Liver (tissue), 3 donors: ENCODE data around the gene IFI27L1.

ENCODE experiments used
- CTCF ChIP-seq: fragments of 150-350 bp; IDR thresholded peaks from 2 replicates; pipeline ENCODE4 v1.5.1; 2017; ENCODE audit warnings: improper control_type of control experiment, low read depth, low read length; ENCODE audit not compliant: missing input control
- FOXA1 ChIP-seq: IDR thresholded peaks from 2 replicates; pipeline ENCODE4 v1.6.1; 2016; ENCODE audit warnings: antibody characterized with exemption
- GABPA ChIP-seq, 2 donors: IDR thresholded peaks in 1 of 2; conservative IDR thresholded peaks in 1 of 2; 2 replicates each; pipeline ENCODE4 v1.6.1; 2016; ENCODE audit warnings: antibody characterized with exemption in 2 of 2, mild to moderate bottlenecking in 1 of 2, moderate library complexity in 1 of 2
- HNF4G ChIP-seq: IDR thresholded peaks from 2 replicates; pipeline ENCODE4 v1.6.1; 2016; ENCODE audit warnings: antibody characterized with exemption
- JUND ChIP-seq, 2 donors: IDR thresholded peaks; 2 replicates each; pipeline ENCODE4 v1.6.1; 2016; ENCODE audit warnings: antibody characterized with exemption in 2 of 2
- MAX ChIP-seq: IDR thresholded peaks from 2 replicates; pipeline ENCODE4 v1.6.1; 2016; ENCODE audit warnings: antibody characterized with exemption
- NR2F2 ChIP-seq: IDR thresholded peaks from 2 replicates; pipeline ENCODE4 v1.6.1; 2016; ENCODE audit warnings: antibody characterized with exemption
- RAD21 ChIP-seq, 2 donors: IDR thresholded peaks; 2 replicates each; pipeline ENCODE4 v1.6.1; 2016; ENCODE audit warnings: antibody characterized with exemption in 2 of 2, mild to moderate bottlenecking in 2 of 2
- REST ChIP-seq: IDR thresholded peaks from 2 replicates; pipeline ENCODE4 v1.6.1; 2016; ENCODE audit warnings: antibody characterized with exemption, mild to moderate bottlenecking
- SP1 ChIP-seq: IDR thresholded peaks from 2 replicates; pipeline ENCODE4 v1.6.1; 2018; ENCODE audit warnings: antibody characterized with exemption, mild to moderate bottlenecking
- TAF1 ChIP-seq: conservative IDR thresholded peaks from 2 replicates; pipeline ENCODE4 v1.6.1; 2016; ENCODE audit warnings: antibody characterized with exemption, mild to moderate bottlenecking
- YY1 ChIP-seq: IDR thresholded peaks from 2 replicates; pipeline ENCODE4 v1.6.1; 2016; ENCODE audit warnings: antibody characterized with exemption, mild to moderate bottlenecking
- ZBTB33 ChIP-seq: IDR thresholded peaks from 2 replicates; pipeline ENCODE4 v1.6.1; 2016; ENCODE audit warnings: antibody characterized with exemption
- donor health status: healthy.
- donor health status: healthy.

- no peak for TF ChIP-seq REST
- TF ChIP-seq CTCF: no peak
- TF ChIP-seq JUND (IDR thresholded peaks at IDR 0.05): no peak
- no peak for TF ChIP-seq GABPA (IDR thresholded peaks at IDR 0.05 in 1 of 2, conservative IDR thresholded peaks at IDR 0.05 in 1 of 2)
- no peak for TF ChIP-seq RAD21 (IDR thresholded peaks at IDR 0.05)
- no peak for TF ChIP-seq SP1
- TF ChIP-seq YY1: no peak
- no peak for TF ChIP-seq NR2F2
- TF ChIP-seq FOXA1: no peak
- TF ChIP-seq HNF4G: no peak
- no peak for TF ChIP-seq TAF1
- TF ChIP-seq MAX: no peak
- TF ChIP-seq ZBTB33: no peak
Observed at GRCh38 chr14:94122438-94122837, 41.3 kb downstream of the IFI27L1 start.
